Fibroblast of gingiva (primary cell): Measurements from ENCODE around the gene HLA-DOA.

Experiments used
- DNase-seq: peaks from one replicate; pipeline ENCODE4 v3.0.0-alpha.2; 2011; ENCODE audit warnings: low read depth

The HLA-DOA gene

DNA sequence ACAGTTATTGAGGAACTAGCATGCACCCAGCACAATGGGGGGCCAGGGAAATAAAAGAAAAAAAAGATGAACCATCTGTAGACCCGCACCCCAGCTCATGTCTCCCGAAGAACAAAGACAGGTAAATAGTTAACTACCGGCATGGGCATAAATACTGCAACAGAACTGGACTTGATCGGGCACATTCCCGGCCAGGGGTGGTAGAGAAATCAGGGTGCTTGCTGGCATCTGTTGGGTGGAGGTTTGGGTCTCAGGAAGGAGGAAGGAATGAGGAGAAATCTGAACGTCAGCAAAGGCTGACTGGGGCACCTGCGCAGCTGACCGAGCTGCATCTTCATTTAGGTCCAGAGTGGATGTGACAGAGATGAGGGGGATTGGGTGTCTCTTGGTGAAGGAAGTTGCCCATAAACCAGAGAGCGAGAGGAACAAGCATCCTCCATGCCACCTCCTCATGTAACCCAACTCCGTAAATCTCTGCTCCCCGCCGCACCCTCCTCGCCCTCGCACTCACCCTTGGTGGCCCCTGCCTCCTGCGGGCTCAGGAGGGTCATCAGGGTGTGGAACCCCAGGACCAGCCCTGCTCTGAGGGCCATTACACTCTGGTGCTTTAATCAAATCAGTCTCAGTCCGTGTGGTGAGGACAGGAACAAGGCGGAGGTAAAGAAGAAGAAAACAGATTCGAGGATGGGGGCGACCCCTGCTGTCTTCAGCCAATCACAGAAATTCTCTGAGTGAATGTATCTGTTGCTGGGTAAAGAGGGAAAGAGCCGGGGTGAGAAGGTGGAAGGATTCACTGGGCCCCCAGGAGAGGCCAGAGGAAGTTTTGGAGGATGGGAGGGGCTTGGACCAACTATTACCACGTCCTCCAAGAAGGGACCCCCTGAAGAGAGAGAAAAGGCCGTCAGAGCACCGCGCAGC is at the start of gene HLA-DOA:
Gene HLA-DOA (minus strand): TSS at position 648 of the 918 bp plus-strand sequence.
- no peak for DNase-seq

DNA sequence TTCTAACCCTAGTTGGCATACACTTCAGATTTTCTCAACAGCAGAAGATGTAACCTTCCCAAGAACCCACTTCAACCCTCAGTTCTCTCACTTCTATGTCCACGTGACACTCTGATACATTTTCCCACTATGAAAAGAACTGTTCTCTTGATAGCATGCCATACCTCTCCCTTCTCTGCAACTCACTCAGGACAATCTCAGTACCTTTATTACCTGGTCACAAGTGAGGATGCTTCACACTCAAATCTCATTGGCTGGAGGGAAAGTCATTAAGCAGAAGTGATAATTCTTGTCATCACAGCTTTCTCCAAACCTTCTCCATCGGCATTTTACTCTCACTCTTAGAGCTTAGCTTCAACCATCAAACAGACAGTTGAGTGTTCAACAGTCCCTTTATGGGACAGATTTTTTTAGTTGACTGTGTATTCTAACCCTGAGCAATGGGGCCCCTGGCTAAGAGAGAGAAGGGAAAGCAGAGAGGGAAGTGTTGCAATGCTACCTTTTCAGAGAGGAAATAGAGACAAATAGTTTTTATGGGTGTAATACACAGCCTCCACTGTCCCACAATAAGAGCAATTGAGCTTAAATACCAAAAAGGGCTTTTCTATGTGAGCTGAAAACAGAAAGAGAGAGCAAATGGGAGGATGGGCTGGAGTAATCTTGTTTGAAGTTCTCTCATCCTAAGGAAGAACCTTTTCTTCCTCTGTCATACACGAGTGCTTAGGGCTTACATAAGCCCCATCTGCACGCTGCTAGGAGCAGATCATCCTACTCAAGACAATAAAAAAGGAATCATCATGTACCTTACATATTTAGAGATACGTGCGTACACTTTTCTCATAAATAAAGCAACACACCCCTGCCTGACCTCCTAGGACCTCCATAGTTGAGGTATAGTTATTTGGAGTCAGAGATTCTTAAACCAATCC is 48.1 kb upstream of the HLA-DOA start:
- DNase-seq: no peak

DNA sequence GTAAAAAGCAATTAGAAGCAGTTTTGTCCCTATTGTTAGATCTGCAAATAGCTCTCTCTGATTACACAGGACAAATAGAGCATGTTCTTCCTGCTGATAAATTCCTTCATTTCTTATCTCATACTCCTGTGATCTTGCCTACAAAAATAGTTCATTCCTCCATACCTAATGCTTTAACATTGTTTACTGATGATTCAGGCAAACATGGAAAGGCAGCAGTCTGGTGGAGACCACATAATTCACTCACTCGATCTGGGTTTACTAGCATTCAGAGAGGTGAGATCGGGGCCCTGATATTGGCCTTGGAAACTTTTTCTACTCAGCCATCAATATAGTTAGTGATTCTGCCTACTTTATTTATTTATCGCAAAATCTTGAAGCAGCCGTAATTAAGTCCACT is 43.8 kb upstream of the HLA-DOA start:
- DNase-seq: no peak

DNA sequence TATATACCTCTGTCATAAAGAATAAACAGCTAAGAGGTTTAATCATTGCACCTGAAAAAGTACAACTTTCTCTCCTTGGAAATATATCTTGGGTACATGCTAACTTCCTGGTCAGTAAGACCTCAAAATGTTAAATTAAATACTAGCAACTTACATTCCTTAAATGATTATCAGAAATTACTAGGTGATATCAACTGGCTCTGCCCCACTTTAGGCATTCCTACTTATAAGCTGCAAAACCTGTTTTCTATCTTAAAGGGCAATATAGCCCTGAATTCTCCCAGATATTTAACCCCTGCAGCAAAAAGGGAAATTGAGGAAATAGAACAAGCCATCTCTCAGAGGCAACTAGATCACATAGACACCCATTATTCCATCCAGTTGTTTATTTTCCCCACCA is 43.2 kb upstream of the HLA-DOA start:
- no peak for DNase-seq

DNA sequence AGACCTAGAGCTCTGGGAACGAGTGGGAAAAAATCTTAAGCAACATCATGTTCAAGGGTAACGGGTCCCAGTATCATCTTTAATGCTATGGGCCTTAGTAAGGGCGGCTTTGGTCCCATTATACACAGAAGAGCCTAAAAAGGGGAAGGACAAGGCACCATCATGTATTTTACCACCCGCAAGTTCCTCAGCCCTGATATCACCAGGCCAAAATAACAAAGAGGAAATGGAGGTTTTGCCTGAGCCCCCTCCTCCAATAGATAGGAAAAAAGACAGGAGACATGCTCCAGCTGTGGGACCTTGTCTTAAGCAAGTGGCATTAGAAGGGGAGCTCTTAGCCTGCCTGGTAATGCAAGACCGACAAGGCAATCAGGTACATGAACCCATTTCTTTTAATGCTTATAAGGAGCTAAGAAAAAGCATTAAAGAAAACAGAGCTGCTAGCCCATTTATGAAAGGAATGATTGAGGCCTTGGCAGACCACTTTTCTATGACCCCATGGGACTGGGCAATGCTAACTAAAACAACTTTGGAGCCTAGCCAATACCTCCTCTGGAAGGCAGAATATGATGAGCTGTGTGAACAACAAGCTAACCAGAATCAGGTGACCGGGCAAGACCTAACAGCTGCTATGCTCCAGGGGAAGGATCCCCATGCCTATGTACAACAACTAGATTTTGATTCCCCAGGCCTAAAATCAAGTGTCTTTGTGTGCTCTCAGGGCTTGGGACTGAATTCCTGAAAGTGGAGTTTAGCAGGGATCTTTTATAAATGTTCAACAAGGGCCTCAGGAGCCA is 40.8 kb upstream of the HLA-DOA start:
- DNase-seq: no peak

DNA sequence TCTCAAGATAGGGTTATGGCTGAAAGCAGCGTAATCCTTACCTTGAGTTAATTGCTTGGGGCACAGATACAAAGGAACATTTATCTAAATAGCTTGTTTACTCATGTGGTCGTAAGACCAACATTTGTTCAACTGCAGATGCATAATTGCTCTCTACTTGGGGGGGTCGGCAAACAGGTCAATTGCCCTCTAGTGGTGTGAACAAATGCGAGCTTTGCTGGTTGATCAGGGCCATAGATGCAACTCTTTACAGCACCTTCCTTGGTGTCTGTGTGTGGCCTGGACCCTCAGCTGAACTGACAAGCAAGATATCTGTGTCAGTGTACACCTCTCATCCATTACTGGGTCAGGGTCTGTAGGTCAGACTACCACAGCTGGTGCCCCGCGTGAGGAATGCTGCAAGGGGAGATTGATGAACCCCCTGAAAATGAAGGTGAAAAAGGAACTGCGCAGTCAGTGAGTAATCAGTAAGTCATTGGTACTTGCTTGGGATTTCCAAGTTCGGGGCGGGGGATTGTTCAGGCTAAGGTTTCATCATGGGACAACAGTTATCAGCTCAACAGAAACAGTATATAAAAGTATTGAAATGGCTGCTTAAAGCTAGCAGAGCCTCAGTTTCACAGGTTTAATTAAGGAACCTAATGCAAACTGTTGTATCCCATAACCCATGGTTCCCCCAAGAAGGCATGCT is 40.1 kb upstream of the HLA-DOA start:
- DNase-seq: no peak

DNA sequence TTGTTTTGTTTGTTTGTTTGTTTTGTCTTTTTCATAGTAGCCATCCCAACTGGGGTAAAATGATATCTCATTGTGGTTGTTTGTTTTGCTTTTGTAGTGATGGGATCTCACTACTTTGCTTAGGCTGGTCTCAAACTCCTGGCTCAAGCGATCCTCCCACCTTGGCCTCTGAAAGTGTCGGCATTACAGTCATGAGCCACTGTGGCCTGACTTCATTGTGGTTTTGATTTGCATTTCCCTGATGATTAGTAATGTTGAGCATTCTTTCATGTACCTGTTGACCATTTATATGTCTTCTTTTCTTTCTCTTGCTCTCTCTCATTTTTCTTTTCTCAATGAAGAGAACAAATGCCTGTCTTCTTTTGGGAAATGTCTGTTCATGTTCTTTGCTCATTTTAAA is 30.8 kb upstream of the HLA-DOA start:
- no peak for DNase-seq

DNA sequence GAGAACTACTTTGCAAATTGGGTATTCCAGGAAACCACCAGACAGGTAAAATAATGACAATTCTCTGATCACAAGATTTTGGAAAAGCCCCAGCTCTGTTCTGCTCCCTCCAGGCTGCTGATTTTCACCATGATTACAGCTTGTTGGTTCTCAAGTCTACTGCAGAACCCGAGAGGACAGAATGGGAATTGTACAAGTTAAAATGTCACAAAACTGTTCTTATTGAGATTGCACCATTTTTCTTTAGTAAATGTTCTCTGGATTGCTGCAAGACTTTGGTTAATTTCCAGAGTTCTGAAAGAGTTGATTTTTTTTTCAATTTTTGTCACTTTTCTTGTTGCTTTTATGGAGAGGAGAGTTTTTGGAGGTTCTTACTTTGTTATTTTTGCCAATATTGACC is 27.1 kb upstream of the HLA-DOA start:
- DNase-seq: no peak

DNA sequence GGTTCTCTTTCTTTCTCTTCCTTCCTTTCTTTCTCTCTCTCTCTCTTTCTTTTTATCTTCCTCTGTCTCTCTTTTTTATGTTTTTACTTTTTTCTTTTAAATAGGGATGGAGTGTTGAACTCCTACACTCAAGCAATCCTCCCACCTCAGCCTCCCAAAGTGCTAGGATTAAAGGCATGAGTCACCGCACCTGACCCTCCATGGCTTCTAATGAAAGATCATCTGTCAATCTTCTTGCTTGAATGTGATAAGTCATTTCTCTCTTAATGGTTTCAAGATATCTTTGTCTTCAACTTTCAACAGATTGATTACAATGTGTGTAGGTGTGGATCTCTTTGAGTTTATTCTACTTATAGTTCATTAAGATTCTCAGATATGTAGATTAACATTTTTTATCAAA is 25.2 kb upstream of the HLA-DOA start:
- no peak for DNase-seq

DNA sequence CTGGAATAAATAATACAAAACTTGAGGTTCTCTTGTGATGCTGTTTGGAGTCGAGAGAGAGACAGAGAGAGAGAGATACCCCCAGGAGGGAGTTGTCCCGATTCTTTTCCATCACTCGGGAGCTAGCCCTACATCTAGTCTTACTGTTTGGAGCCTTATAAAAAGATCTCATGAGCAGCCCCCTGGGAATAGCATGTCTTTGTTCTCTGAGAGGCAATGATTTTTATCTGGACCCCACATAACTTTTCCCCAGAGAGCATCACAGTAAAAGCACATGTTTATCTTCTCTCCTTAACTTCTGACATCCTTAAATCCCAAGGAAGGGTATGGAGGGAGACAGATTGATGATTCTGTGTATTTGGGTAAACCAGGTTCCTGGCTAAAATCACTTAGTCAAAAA is 20.9 kb upstream of the HLA-DOA start:
- DNase-seq: no peak

DNA sequence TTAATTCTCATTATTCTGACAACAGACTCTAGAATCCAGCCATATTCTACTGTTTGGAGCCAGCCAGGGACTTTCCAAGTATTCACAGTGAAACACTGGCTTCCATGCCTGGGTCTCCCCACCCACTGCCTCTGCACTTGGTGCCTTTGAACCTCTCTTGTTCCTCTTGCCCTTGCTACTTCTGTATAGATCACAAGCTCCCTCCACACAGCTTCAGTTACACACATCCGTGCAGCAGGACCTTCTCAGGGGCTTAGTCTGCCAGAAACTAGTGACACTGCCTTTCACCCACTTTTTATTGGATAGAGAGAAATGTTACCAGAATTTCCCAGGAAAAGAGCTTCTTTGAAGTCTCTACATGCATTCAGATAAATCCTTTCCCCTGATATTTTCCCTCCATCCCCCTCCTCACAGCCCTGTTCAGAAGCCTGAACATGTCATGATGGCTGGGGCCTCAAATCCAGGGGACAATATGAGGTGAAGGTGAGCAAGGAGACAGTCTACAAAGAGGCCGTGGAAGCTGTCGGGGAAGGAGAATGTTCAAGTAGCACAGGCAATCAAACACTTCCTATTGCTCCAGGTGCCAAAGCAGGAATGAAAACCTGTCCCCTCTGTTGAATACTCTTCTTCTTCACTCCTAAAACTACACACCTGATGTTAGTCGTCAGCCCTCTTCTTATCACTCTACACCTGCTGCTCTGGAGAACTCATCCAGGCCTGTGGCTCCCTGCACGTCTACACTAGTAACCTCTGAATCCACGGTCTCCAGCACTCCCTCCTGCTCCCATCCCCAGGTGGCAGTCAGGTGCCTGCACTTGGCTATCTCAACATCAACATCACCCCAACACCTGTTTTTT is 20.2 kb upstream of the HLA-DOA start:
- no peak for DNase-seq

DNA sequence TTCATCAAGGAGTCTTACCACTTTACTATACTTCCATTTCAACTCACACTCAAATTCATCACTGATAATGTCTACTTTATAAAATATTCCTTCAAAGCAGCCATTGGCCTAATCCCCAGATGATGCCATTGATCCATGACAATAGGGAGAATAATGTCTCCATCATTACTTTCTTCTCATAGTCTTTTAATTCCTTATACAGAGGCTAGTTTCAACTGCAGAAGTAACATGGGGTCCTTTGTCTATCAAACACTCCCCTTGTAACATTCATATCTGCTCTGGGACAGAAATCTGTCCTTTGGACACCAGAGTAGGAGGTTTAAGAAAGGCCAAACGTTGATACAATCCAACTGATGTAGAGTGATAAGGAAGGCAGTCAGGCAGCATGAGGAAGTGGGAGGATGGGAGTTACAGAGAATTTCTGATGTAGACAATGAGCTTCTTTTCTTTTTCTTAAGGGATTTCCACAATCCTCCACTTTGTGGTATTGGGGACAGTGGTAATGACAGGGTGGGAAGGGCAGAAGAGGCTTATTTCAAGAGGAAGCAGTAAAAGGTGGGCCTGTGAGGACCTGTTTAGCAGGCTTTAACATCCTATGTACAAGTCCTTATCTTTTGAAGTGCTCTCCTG is 18.9 kb upstream of the HLA-DOA start:
- no peak for DNase-seq

DNA sequence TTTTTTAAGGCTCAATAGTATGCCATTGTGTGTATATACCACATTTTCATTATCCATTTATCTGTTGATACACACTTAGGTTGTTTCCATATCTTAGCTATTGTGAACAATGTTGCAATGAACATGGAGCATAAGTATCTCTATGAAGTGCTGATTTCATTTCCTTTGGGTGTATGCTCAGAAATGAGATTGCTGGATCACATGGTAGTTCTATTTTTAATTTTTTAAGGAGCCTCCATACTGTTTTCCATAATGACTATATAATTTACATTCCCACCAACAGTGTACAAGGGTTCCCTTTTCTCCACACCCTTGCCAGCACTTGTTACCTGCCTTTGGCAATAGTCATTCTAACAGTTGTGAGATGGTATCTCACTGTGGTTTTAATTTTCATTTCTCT is 15.1 kb upstream of the HLA-DOA start:
- DNase-seq: no peak

DNA sequence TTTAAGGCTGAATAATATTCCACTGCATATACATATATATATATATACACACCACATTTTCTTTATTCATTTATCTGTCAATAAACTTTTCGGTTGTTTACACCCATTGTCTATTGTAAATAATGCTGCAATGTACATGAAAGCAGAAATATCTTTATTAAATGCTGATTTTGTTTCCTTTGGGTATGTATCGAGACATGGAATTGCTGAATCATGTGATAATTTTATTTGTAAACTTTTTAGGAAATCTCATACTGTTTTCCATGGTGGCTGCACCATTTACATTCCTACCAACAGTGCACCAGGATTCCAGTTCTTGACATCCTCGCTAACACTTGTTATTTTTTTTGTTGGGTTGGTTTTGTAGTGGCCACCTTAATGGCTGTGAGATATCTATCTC is 14.1 kb upstream of the HLA-DOA start:
- no peak for DNase-seq

DNA sequence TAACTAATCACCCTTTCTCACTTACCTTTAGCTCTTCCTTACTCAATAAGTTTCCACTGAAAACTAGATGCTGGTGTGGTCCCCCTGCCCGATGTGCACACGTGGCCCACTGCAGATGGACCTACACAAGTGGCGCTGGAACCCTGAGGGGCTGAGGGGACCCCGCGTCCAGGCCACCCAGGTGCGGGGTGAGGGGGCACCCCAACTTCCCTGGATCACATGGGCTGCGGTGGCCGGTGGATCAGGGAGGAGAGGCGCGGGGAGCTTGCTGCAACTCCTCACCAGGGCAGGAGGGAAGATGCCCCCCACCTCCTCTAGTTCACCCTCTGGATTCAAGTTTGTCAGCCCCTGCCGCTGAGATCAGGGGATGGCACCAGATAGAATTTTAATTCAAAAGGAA is 12.5 kb upstream of the HLA-DOA start:
- no peak for DNase-seq

DNA sequence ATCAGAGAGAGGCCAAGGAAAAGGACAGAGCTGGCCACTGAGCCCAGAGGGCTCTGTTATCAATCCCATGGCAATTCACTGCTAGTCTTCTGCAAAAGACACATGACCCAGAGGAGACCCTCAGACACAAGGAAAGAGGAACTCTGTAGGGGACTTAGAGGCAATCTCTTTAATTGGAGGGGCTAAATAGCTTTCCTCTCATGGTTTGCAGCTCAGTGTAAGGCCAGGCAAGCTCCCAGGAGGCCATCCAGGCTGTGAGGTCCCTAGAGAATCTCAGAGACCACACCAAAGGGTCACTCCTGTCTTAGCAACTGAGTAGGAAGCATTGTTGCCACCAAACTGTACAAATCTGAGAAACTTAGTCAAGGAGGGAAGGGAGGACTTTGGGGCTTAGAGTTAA is 10.0 kb upstream of the HLA-DOA start:
- DNase-seq: no peak

DNA sequence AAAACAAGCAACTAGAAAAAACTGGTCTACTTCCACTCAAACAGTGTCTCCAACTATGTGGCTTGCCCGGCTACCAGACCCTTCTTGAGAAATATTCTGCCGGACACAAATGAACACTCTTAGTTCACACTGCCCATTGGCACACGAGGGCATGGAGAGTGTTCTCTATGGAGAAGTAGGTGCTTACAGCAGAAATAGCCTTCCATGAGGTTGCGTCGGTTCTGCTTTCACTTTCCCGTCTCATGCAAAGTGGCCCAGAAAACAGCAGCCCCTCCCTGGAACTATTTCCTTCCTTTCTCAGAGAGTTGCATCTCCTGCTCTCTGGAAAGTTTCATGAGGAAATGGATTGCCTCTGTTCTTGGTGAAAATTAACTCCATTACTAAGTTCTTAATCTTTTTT is 9.5 kb upstream of the HLA-DOA start:
- peak; percentile 49 for DNase-seq

DNA sequence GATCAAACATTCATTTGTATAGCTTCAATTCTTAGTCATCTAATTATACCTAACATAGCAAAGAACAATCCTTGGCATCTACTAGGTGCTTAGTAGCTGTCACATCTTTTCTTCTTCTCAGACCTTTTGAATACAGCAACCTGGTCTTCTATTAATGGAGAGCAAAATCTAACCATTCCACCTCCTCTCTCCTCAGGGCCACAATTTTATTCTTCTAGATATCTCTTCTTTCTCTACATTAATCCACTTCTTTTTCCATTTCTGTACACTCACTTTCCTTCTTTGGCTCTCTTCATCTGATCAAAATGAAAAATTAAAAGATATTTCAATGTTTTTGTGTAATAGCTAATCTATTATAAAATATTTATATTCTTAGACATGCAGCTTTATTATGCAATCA is 9.0 kb upstream of the HLA-DOA start:
- no peak for DNase-seq

DNA sequence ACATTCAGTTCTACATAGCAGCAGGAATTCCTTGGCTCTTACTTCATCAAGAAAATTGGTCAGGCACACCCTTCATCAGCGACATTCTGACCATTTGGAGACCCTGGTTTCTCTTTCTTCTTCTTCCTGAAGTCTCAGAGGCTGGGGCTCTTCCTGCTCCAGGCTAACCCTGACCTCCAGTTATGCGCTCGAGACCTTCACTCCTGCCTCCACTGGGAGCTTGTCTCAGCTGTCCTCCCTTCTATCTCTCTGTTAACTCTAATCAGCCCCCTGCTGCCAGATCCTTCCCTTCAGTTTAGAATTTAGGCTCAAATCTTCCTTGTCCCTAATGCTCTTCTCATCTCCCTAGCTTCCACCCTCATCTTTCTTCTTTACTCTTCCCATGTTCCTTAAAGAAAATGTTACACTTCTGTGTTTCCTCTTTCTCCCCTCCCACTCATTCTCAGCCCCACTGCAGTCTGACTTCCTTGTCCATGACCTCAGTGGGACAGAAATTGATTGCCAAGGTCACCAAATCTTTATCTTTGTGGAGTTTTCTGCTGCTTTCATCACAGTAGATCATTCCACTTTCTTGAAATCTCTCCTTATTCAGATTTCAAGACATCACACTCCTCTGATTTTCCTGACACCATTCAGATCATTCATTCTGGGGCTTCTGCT is 8.4 kb upstream of the HLA-DOA start:
- DNase-seq: no peak

DNA sequence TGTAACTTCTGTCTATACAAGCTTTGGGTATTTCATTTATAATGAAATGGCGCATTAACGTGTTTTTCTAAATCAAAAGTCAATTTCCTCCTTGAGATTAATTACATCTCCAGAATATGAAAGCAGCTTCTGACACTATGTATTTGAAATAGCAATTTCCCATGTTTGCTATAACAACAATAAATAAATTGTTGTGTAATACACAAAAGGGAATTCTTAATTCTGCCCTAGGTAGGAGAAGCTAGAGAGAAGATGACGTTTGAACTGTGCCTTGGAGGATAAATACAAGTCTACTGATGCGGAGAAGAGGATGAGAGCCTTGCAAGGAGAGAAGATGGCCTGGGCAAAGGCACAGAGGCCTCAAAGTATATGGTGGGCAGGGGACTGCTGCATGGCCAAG is 7.6 kb upstream of the HLA-DOA start:
- no peak for DNase-seq
